ENCODE measurements around the gene ADAMTS17. TPM values are rescaled to one million over a fixed set of nuclear protein-coding genes. Genes with fewer than 3 reads are reported as not detected.
"Not testable (repeated sequence)": the region's sequence is repeated elsewhere in the genome, so short reads cannot be mapped to it uniquely, and the experiment has no call there.

ADAMTS17 gene
- total RNA-seq, 4 donors from 2014 or later: 4.5 to 11.4 (median 6.6) TPM

GRCh38 chr15:100095541-100096247 is 246.1 kb downstream of the ADAMTS17 start:
- Histone ChIP-seq H3K27me3 (no peaks in the 10 kb centered on the region), H3K4me1 (no peaks in the 10 kb centered on the region), H3K4me3 (no peak overlapping the region), H3K9me3 (no peaks in the 10 kb centered on the region), H3K36me3 (no peaks in the 10 kb centered on the region), H3K27ac (no peak overlapping the region)
- intact Hi-C loops (cut with DNase I): no loop called here
- TF ChIP-seq CTCF (IDR thresholded peaks at IDR 0.05) (no peak), POLR2A (IDR thresholded peaks at IDR 0.05) (no peak)
- WGBS, 2 donors: 75 to 76% methylated on average over 3 to 13 of the region's 13 CpGs
- DNase-seq: no peak

- no peak for DNase-seq
- TF ChIP-seq POLR2A (IDR thresholded peaks at IDR 0.05) (no peak), CTCF (IDR thresholded peaks at IDR 0.05) (no peak)
- no peaks in the 10 kb centered on the region for H3K27me3 ChIP-seq
- H3K4me3 ChIP-seq: no peak overlapping the region
- H3K36me3 ChIP-seq: no peaks in the 10 kb centered on the region
- intact Hi-C loops (cut with DNase I): no loop called here
- H3K27ac ChIP-seq: no peak overlapping the region
- WGBS, 2 donors: 62 to 87% methylated on average over 3 of the region's 3 CpGs
- no peaks in the 10 kb centered on the region for H3K9me3 ChIP-seq
- no peaks in the 10 kb centered on the region for H3K4me1 ChIP-seq
Observed at GRCh38 chr15:100094127-100094510, 247.7 kb downstream of the ADAMTS17 start.

GRCh38 chr15:100093211-100094126 is 248.3 kb downstream of the ADAMTS17 start:
- Histone ChIP-seq H3K9me3 (no peaks in the 10 kb centered on the region), H3K27ac (no peak overlapping the region), H3K27me3 (no peaks in the 10 kb centered on the region), H3K4me3 (no peak overlapping the region), H3K36me3 (no peaks in the 10 kb centered on the region), H3K4me1 (no peaks in the 10 kb centered on the region)
- intact Hi-C loops (cut with DNase I): no loop called here
- DNase-seq: no peak
- no peak for TF ChIP-seq CTCF (IDR thresholded peaks at IDR 0.05)
- TF ChIP-seq POLR2A (IDR thresholded peaks at IDR 0.05): no peak
- 72 to 89% methylated on average over 9 to 12 of the region's 13 CpGs for WGBS, 2 donors

- Histone ChIP-seq H3K4me3 (no peak overlapping the region), H3K27ac (no peak overlapping the region), H3K36me3 (no peaks in the 10 kb centered on the region), H3K4me1 (no peaks in the 10 kb centered on the region), H3K27me3 (no peaks in the 10 kb centered on the region), H3K9me3 (no peaks in the 10 kb centered on the region)
- TF ChIP-seq CTCF (IDR thresholded peaks at IDR 0.05) (no peak), POLR2A (IDR thresholded peaks at IDR 0.05) (no peak)
- intact Hi-C loops (cut with DNase I): no loop called here
- DNase-seq: no peak
- WGBS, 2 donors: 82 to 86% methylated on average over 9 of the region's 9 CpGs
Observed at GRCh38 chr15:100092034-100092433, 249.7 kb downstream of the ADAMTS17 start.

GRCh38 chr15:100090411-100090810 is 251.4 kb downstream of the ADAMTS17 start:
- 83 to 90% methylated on average over 4 to 8 of the region's 11 CpGs for WGBS, 2 donors
- no peaks in the 10 kb centered on the region for H3K9me3 ChIP-seq
- no peak for TF ChIP-seq CTCF (IDR thresholded peaks at IDR 0.05)
- TF ChIP-seq POLR2A (IDR thresholded peaks at IDR 0.05): no peak
- H3K4me3 ChIP-seq: no peak overlapping the region
- H3K27ac ChIP-seq: no peak overlapping the region
- DNase-seq: no peak
- no peaks in the 10 kb centered on the region for H3K36me3 ChIP-seq
- no peaks in the 10 kb centered on the region for H3K4me1 ChIP-seq
- H3K27me3 ChIP-seq: no peaks in the 10 kb centered on the region
- intact Hi-C loops (cut with DNase I): no loop called here

GRCh38 chr15:100084042-100084821 is 257.5 kb downstream of the ADAMTS17 start:
- H3K36me3 ChIP-seq; H3K4me3 ChIP-seq; H3K4me1 ChIP-seq; DNase-seq; intact Hi-C loops (cut with DNase I); H3K9me3 ChIP-seq; H3K27ac ChIP-seq; H3K27me3 ChIP-seq: not testable (repeated sequence)
- WGBS, 2 donors: 83 to 85% methylated on average over 9 to 13 of the region's 17 CpGs
